ENCODE results near the gene AKAP12. TPM values are rescaled to one million over a fixed set of nuclear protein-coding genes. Genes with fewer than 3 reads are reported as not detected.
A peak's percentile ranks its signal among the peaks of the same experiment; 100 is the strongest.
"Not testable (repeated sequence)": the region's sequence is repeated elsewhere in the genome, so short reads cannot be mapped to it uniquely, and the experiment has no call there.

Gene AKAP12
- total and polyA plus RNA-seq, 5 donors, result 14.0 to 48.6 (median 27.5) TPM

DNA sequence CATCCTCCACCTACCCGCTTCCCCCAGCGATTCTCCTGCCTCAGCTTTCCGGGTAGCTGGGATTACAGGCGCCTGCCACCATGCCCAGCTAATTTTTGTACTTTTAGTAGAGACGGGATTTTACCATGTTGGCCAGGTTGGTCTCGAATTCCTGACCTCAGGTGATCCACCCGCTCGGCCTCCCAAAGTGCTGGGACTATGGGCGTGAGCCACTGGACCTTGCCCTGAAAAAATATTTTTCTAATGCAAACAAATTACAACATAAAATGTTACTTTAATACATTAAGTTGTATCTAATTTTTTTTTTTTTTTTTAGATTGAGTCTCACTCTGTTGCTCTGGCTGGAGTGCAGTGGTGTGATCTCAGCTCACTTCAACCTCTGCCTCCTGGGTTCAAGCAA is 142.9 kb downstream of the AKAP12 start:
- DNase-seq; H3K27ac ChIP-seq (ENCODE audit: low read length); H3K4me3 ChIP-seq (ENCODE audit: low read length); ATAC-seq; H3K27me3 ChIP-seq (ENCODE audit: control insufficient read depth, insufficient read depth); intact Hi-C loops (cut with DNase I); H3K9me3 ChIP-seq (ENCODE audit: control insufficient read depth, low read length); H3K4me1 ChIP-seq (ENCODE audit: control insufficient read depth, insufficient read depth, low read length): not testable (repeated sequence)
- WGBS, result 96% methylated on average over 9 of the region's 9 CpGs

DNA sequence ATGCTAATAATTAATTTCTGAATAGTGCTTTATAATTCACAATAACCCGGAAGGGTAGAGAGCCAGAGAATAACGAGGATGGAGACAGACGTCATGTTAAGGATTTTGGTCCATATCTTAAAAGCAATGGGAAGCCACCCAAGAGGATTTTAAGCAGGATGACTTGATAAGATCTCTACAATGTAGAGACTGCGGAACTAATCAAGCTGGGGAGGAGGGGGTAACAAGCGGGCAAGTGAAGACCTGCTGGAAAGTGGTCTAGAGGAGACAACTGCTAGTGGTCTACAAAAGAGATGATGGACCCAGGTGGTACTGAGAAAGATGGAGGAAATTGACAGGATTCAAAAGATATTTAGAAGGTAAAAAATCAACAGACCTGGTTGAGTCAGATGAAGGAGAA is 144.4 kb downstream of the AKAP12 start:
- 80% methylated on average over 5 of the region's 5 CpGs for whole genome bisulfite sequencing

DNA sequence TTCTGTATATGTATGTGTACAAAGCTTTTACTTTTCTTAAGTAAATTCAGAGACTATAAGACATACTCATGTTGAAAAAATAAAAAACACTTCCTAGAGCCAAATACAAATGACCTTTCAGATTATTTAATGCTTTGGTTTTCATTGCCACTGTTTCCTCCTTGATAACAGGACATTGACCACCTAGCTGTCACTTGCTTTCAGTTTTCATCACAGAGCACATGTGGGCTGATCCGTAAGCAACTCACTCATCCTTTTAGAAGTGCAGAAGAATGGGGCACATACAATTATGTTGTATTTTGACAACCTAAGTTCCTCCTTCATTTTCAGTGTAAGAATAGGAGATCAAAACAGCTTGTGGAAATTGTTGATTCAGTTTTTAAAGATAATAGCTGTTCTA is 145.4 kb downstream of the AKAP12 start:
- Histone ChIP-seq H3K9me3 (ENCODE audit: control insufficient read depth, low read length) (no peaks in the 10 kb centered on the region), H3K4me1 (ENCODE audit: control insufficient read depth, insufficient read depth, low read length) (peaks cover 5% of the 10 kb centered on the region), H3K27ac (ENCODE audit: low read length) (no peak overlapping the region), H3K27me3 (ENCODE audit: control insufficient read depth, insufficient read depth) (no peaks in the 10 kb centered on the region), H3K4me3 (ENCODE audit: low read length) (no peak overlapping the region)
- intact Hi-C loops (cut with DNase I), result no loop called here
- DNase-seq (no peak), ATAC-seq (no peak)
- WGBS, result 54% methylated on average over 1 of the region's 1 CpG

More for the DNA sequence above, 144.4 kb downstream of the AKAP12 start:
- intact Hi-C loops (cut with DNase I), result no loop called here
- H3K9me3 ChIP-seq (ENCODE audit: control insufficient read depth, low read length), result no peaks in the 10 kb centered on the region
- H3K4me1 ChIP-seq (ENCODE audit: control insufficient read depth, insufficient read depth, low read length), result peaks cover 5% of the 10 kb centered on the region
- ATAC-seq, result no peak
- no peak for DNase-seq
- H3K27ac ChIP-seq (ENCODE audit: low read length), result no peak overlapping the region
- no peaks in the 10 kb centered on the region for H3K27me3 ChIP-seq (ENCODE audit: control insufficient read depth, insufficient read depth)
- no peak overlapping the region for H3K4me3 ChIP-seq (ENCODE audit: low read length)

DNA sequence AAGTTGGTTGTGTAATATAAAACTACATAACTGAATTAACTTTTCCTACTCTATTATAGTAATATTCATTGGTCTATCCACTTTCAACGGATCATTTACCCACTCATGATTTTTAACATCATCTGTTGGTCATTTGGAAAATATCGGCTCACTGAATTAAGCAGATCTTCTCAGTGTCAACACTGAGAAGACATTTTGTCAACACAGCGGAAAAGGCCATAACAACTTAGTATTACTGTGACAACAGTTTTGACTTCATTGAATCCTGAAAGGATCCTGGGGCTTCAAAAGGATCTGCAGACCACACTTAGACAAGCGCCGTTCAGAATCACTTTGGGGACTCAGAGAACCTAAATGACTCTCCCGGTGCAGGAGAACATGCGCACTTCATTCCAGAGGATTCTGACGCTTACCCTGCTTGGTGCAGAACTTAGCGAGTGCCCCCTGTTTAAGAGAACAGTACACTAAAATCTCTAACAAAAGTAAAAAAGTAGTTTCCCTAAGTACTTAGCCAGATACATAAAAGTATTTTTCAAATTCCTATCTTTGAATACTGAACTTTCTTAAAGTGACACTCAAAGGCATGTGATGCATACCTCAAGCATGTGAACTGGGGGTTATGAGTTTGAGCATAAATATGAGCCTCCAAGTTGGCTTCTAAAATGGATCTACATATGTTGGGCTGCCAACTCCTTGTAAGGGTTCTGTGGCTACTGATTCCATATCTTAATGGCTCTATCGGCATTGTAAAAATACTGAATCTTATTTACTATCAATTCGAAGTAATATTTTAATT is 147.6 kb downstream of the AKAP12 start:
- H3K9me3 ChIP-seq (ENCODE audit: control insufficient read depth, low read length), result no peaks in the 10 kb centered on the region
- no peak overlapping the region for H3K27ac ChIP-seq (ENCODE audit: low read length)
- no peaks in the 10 kb centered on the region for H3K27me3 ChIP-seq (ENCODE audit: control insufficient read depth, insufficient read depth)
- 89% methylated on average over 11 of the region's 11 CpGs for WGBS
- H3K4me1 ChIP-seq (ENCODE audit: control insufficient read depth, insufficient read depth, low read length), result peaks cover 2% of the 10 kb centered on the region
- DNase-seq, result no peak
- intact Hi-C loops (cut with DNase I), result no loop called here
- ATAC-seq, result no peak
- H3K4me3 ChIP-seq (ENCODE audit: low read length), result no peak overlapping the region

DNA sequence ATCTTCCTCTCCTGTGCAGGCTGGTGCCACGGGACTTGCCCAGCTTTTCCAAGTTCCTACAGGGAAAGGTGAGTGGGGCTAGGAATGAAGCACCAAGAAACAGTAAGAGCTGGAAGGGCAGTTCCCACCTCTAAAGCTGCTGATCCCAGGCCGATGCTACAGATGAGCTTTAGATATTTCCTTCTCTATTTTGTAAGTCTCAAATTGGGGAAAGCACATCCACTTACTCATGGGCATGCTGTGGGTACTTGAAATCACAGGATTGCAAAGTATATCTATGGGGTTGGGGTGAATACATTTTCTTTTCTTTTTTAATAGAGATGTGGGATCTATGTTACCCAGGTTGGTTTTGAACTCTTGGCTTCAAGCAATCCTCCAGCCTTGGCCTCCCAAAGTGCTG is 148.5 kb downstream of the AKAP12 start:
- ATAC-seq, result no peak
- Histone ChIP-seq H3K27me3 (ENCODE audit: control insufficient read depth, insufficient read depth) (no peaks in the 10 kb centered on the region), H3K27ac (ENCODE audit: low read length) (no peak overlapping the region), H3K4me1 (ENCODE audit: control insufficient read depth, insufficient read depth, low read length) (peaks cover 3% of the 10 kb centered on the region), H3K4me3 (ENCODE audit: low read length) (no peak overlapping the region), H3K9me3 (ENCODE audit: control insufficient read depth, low read length) (no peaks in the 10 kb centered on the region)
- DNase-seq, result no peak
- WGBS, result 90% methylated on average over 2 of the region's 2 CpGs
- intact Hi-C loops (cut with DNase I), result no loop called here

DNA sequence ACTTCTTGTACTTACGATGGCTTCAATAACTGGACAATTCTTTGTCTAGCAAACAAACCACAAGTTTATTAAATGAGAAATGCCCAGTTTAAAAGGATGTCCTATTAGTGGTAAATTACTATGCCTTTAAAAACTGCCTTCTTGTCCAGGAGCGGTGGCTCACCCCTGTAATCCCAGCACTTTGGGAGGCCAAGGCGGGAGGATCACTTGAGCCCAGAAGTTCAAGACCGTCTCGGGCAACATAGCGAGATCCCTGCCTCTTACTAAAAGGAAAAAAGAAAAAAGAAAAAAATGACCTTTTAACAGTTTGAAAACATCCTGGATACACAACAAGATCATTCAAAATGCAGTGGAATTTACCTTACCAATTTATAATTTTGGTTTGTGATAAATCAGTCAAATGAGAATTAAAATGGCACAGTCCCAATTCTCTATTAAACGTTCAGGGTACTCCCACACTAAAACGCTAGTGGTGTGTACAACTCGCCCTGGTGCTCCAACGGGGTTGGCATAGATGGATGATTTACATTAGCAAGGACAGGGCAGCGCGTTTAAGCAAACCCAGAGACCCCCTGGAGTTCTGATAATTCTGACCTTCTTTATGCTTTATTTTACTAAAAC is 149.3 kb downstream of the AKAP12 start:
- intact Hi-C loops (cut with DNase I), result no loop called here
- ATAC-seq, result peak in 1 of 2 donors; percentile 0
- Histone ChIP-seq H3K9me3 (ENCODE audit: control insufficient read depth, low read length) (no peaks in the 10 kb centered on the region), H3K4me1 (ENCODE audit: control insufficient read depth, insufficient read depth, low read length) (peaks cover 3% of the 10 kb centered on the region), H3K4me3 (ENCODE audit: low read length) (peak overlapping the region; percentile 83), H3K27ac (ENCODE audit: low read length) (peak overlapping the region; percentile 82), H3K27me3 (ENCODE audit: control insufficient read depth, insufficient read depth) (no peaks in the 10 kb centered on the region)
- WGBS, result 26% methylated on average over 12 of the region's 12 CpGs
- no peak for DNase-seq

DNA sequence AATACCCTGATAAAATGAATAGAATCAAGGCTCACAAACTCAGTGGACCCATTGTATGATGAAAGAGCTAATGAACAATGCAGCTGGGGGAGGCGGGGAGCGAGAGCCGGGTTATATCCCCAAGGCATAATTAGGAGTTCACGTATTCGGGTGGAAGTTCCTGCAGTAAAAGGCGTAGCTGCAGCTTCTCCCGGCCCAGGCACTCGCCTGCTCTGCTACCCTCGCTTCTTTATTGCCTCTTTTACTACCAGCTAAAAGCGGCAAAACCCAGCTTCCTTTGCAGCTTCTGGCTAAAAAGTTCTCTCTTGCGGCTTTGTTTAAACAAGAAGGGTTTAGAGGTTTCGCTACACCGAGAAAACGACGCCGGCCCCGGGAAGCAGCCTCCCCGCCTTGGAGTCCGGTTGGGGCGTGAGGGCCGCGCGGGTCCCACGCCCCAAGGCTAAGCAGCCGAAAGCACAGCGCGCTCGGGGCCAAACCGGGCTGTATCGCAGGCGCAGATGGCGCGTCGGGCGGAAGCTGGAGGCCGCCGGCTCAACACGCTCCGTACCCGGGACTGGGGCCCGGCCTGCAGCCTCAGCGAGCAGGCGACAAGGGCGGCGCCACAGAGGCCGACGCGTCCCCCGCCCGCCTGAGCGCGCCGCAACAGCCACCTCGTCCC is 150.0 kb downstream of the AKAP12 start:
- ATAC-seq (peak; percentile 30 to 34), DNase-seq (peak; percentile 71 to 88 (median 83))
- Histone ChIP-seq H3K4me1 (ENCODE audit: control insufficient read depth, insufficient read depth, low read length) (peaks cover 3% of the 10 kb centered on the region), H3K27me3 (ENCODE audit: control insufficient read depth, insufficient read depth) (no peaks in the 10 kb centered on the region), H3K4me3 (ENCODE audit: low read length) (peak overlapping the region; percentile 83), H3K9me3 (ENCODE audit: control insufficient read depth, low read length) (no peaks in the 10 kb centered on the region), H3K27ac (ENCODE audit: low read length) (peak overlapping the region; percentile 81)
- intact Hi-C loops (cut with DNase I), result loop anchor here in 1 of 4 donors (10.0 kb wide), 1 partner anchor 65 kb away; the partner anchor contains the start of gene RMND1
- 0% methylated on average over 54 of the region's 54 CpGs for WGBS

DNA sequence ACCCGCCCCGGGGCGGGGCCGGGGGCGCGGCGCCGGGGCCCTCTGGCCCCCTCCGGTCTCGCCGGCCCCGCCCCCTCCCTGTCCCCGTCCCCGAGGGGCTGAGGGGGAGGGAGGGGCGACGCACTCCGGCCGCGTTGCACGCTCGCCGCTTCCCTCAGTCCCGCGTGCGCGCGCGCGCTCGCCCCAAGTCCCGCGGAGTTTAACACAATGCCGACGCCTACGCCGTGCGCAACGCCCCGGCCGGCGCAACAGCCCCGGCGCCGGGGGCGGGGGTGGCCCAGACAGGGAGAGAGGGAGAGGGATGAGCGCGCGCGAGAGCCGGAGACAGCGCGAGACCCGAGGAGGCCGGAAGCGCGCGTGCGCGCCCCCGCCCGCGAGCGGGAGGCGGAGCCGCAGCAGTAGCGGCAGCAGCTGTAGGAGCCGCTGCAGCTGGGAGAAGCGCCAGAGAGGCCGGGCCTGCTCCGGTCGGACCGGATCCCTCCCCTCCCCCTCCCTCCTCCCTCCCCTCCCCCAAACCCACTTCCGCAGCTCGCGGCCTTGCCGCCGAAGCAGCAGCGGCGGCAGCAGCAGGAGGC is 150.6 kb downstream of the AKAP12 start:
- WGBS, result under 1% methylated on average over 79 of the region's 79 CpGs
- Histone ChIP-seq H3K9me3 (ENCODE audit: control insufficient read depth, low read length) (no peaks in the 10 kb centered on the region), H3K27me3 (ENCODE audit: control insufficient read depth, insufficient read depth) (no peaks in the 10 kb centered on the region), H3K4me3 (ENCODE audit: low read length) (peak overlapping the region; percentile 83), H3K27ac (ENCODE audit: low read length) (peak overlapping the region; percentile 97), H3K4me1 (ENCODE audit: control insufficient read depth, insufficient read depth, low read length) (peaks cover 3% of the 10 kb centered on the region)
- ATAC-seq (peak; percentile 94 to 95), DNase-seq (peak; percentile 98 to 99 (median 99))
- intact Hi-C loops (cut with DNase I), result loop anchor here in 1 of 4 donors (10.0 kb wide), 1 partner anchor 64 kb away; the partner anchor contains the start of gene RMND1

DNA sequence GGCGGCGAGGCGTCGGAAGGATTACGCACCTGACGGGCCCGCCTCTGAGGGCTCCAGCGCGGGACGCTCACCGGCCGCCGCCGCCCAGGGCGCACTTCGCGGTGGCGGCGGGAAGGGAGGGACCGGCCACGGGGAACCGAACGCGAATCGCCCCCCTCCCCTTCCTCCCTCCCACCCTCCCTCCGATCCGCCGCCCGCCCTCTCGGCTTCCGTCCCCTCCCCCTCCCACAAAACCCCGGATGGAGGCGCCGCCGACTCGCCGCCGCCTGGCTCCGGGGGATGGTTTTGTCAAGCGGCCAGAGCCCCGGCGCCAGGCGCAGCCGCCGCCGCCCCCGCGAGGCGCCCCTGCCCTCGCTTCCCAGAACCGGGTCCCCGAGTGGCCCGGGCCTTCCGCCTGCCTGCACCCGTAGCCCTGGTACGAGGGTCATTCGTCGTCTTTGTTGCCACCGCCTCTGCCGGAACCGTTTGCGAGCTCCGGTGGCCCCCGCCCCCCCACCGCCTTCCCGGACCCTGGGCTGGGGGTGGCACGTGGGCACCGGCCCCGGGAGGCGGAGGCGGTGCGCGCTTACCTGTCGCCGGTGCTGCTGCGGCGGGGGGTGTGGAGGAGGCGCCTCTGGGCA is 151.2 kb downstream of the AKAP12 start:
- Histone ChIP-seq H3K27me3 (ENCODE audit: control insufficient read depth, insufficient read depth) (no peaks in the 10 kb centered on the region), H3K27ac (ENCODE audit: low read length) (peak overlapping the region; percentile 97), H3K4me3 (ENCODE audit: low read length) (peak overlapping the region; percentile 83), H3K4me1 (ENCODE audit: control insufficient read depth, insufficient read depth, low read length) (peaks cover 3% of the 10 kb centered on the region), H3K9me3 (ENCODE audit: control insufficient read depth, low read length) (no peaks in the 10 kb centered on the region)
- WGBS, result under 1% methylated on average over 74 of the region's 78 CpGs
- intact Hi-C loops (cut with DNase I), result loop anchor here in 1 of 4 donors (10.0 kb wide), 1 partner anchor 64 kb away; the partner anchor contains the start of gene RMND1
- DNase-seq, result peak; percentile 86 to 95 (median 89)
- ATAC-seq, result peak; percentile 46 to 58
